Measurements from ENCODE around the gene PRKG1.

DNA sequence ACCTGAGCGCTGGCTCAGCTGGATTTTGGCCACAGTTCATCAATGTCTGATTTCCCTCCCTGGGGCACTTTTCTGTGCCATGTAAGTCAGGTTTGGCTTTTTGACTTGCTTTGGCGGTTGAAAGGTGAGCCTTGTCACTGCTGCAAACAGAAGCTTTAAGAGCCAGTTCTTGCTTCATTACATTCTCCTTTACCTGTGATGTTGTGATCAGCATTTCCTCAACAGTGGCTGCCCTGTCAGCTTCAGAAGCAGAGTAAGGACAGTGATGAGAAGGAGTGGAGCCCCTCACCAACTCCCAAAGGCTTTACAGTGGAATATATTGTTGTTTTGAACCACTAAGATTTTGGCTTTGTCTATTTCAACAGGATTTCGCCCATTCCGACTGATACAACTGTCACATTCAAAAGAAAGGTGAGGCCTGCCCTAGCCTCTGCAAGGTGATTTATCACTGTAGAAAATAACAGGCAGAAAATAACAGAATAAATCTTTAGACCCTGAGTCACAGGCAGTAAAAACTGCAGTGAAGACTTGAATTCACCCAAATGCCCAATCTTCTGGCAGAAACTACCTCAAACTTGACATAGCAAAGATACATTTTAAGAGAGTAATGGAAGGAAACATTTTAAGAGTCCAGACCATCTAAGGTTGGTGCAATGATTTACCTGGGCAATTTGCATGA is 1226.5 kb downstream of the PRKG1 start:
- TF ChIP-seq CTCF (IDR thresholded peaks at IDR 0.05) (no peak), POLR2A (IDR thresholded peaks at IDR 0.05) (no peak)
